Fibroblast of pulmonary artery (primary cell): ENCODE results near the gene EN2.

ENCODE experiments used
- DNase-seq: peaks from one replicate; pipeline ENCODE4 v3.0.0-alpha.2; 2010; ENCODE audit warnings: low read depth
- H3K4me3 ChIP-seq: replicated peaks from 2 replicates; pipeline ENCODE4 v1.5.1; 2011; ENCODE audit warnings: low read depth, mild to moderate bottlenecking, control low read depth, low read length, moderate library complexity
- TF ChIP-seq, protein P1 (sequence below): IDR thresholded peaks from 2 replicates; pipeline ENCODE4 v1.5.1; 2011; ENCODE audit warnings: mild to moderate bottlenecking, control low read depth, low read length, inconsistent platforms; ENCODE audit errors: missing control alignments

The EN2 gene

DNA sequence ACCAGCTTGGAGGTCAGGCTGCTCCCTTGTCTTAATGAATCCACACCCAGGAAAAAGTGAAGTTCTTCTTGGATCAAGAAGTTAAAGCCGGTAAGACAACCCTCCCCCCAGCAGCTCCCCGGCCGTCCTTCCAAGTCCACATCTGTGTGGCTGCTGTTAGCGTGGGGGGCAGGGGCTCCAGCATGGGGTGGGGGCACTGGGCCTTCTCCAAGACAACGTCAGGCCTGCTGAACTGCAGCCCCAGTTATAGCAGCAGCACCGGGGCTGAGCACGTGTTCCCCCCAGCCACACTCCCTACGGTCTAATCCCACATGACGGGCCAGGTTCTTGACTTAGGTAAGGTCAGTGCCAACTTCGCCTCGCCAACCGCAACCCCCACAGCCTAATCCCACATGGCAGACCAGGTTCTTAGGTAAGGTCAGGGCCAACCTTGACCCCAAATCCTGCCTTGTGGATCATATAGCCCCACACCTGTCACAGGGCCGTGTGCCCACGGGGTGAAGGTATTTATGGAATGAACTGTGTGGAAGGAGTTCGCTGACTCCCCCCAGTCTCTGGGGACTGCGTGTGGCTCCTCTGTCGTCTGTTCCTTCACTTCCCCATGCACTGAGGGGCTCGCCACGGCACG, 30.4 kb upstream of the EN2 start:
- no peak for DNase-seq
- TF ChIP-seq, protein P1, sequence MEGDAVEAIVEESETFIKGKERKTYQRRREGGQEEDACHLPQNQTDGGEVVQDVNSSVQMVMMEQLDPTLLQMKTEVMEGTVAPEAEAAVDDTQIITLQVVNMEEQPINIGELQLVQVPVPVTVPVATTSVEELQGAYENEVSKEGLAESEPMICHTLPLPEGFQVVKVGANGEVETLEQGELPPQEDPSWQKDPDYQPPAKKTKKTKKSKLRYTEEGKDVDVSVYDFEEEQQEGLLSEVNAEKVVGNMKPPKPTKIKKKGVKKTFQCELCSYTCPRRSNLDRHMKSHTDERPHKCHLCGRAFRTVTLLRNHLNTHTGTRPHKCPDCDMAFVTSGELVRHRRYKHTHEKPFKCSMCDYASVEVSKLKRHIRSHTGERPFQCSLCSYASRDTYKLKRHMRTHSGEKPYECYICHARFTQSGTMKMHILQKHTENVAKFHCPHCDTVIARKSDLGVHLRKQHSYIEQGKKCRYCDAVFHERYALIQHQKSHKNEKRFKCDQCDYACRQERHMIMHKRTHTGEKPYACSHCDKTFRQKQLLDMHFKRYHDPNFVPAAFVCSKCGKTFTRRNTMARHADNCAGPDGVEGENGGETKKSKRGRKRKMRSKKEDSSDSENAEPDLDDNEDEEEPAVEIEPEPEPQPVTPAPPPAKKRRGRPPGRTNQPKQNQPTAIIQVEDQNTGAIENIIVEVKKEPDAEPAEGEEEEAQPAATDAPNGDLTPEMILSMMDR, result no peak
- no peak overlapping the region for H3K4me3 ChIP-seq

- DNase-seq, result no peak
- no peak overlapping the region for H3K4me3 ChIP-seq
- TF ChIP-seq, protein P1, result no peak
These were observed 29.6 kb upstream of the EN2 start for GRCh38 chr7:155428171-155428834.

DNA sequence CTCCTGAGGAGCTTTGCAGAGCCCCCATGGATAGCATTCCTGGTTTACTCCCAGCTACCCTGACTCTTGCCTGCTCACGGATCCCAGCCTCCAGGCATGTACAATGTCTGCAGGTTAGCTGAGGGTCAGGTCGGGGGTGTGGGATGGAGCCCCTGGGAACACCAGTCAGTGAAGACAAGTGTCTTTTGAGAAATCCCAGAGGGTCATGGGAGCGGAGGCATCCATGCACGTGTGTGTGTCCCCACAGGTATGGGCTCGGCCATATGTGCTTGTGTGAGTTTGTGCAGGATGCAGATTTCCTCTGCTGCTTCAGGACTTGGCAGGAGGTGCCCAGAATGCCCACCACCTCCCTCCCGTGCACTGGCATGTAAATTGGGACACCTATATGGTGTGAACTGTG, 28.3 kb upstream of the EN2 start:
- no peak for DNase-seq
- TF ChIP-seq, protein P1, result no peak
- H3K4me3 ChIP-seq, result no peak overlapping the region

- TF ChIP-seq, protein P1, result no peak
- DNase-seq, result no peak
- no peak overlapping the region for H3K4me3 ChIP-seq
These were observed 27.3 kb upstream of the EN2 start for GRCh38 chr7:155430606-155431005.

GRCh38 chr7:155431231-155431630, 26.7 kb upstream of the EN2 start:
- H3K4me3 ChIP-seq, result no peak overlapping the region
- TF ChIP-seq, protein P1, result no peak
- no peak for DNase-seq

GRCh38 chr7:155431711-155432110, 26.2 kb upstream of the EN2 start:
- no peak for DNase-seq
- no peak overlapping the region for H3K4me3 ChIP-seq
- TF ChIP-seq, protein P1, result no peak

DNA sequence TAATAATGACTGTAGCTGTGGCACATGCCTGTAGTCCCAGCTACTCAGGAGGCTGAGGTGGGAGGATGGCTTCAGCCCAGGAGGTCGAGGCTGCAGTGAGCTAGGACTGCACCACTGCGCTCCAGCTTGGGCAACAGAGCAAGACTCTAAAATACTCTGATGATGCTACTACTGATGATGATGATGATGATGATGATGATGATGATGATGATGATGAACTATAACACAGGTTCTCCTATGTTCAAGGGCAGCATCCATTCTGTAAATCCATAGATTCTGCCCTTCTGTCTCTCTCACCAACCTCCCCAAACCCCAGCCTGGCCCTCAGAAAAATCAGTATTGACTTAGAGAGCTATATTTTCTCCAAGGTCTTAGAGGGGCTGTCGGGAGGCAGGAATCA, 22.8 kb upstream of the EN2 start:
- DNase-seq, result no peak
- TF ChIP-seq, protein P1, result no peak
- no peak overlapping the region for H3K4me3 ChIP-seq
